OCI-LY1 (cell line): ENCODE measurements around the gene SPAG4.

ENCODE experiments used
- EZH2 ChIP-seq: fragments of 200-600 bp; sonication (generic), shearing (Covaris generic); IDR thresholded peaks from 2 replicates; pipeline ENCODE4 v1.8.0; 2017; ENCODE audit warnings: borderline replicate concordance, mixed run types, mild to moderate bottlenecking, antibody characterized with exemption, low read length, moderate library complexity, mixed read lengths
- TF ChIP-seq, protein P1 (sequence below): fragments of 200-600 bp; sonication (generic), shearing (Covaris generic); IDR thresholded peaks from 2 replicates; pipeline ENCODE4 v1.5.1; 2017; ENCODE audit warnings: mild to moderate bottlenecking, antibody characterized with exemption, low read length, moderate library complexity, mixed read lengths

DNA sequence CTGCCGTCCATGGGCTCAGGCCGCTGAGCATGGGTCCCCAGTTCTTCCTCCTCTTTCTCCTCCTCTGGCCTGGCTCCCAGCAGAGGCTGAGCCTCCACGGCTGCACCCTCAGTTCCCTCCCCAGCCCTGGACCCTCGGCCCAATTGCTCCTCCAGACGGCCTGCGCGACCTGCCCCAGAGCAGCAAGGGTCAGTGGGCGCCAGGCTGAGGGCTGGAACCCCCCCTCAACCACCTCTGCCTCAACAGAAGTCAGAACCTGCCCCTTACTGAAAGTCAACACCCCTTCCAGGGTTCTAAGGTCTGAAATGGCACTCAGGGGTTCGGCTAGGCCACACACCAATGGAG lies 15.9 kb upstream of the SPAG4 start:
- TF ChIP-seq, protein P1, sequence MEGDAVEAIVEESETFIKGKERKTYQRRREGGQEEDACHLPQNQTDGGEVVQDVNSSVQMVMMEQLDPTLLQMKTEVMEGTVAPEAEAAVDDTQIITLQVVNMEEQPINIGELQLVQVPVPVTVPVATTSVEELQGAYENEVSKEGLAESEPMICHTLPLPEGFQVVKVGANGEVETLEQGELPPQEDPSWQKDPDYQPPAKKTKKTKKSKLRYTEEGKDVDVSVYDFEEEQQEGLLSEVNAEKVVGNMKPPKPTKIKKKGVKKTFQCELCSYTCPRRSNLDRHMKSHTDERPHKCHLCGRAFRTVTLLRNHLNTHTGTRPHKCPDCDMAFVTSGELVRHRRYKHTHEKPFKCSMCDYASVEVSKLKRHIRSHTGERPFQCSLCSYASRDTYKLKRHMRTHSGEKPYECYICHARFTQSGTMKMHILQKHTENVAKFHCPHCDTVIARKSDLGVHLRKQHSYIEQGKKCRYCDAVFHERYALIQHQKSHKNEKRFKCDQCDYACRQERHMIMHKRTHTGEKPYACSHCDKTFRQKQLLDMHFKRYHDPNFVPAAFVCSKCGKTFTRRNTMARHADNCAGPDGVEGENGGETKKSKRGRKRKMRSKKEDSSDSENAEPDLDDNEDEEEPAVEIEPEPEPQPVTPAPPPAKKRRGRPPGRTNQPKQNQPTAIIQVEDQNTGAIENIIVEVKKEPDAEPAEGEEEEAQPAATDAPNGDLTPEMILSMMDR = no peak
- TF ChIP-seq EZH2 = no peak
